ENCODE data around the gene PTPRG. TPM values are rescaled to one million over a fixed set of nuclear protein-coding genes. Genes with fewer than 3 reads are reported as not detected.

The PTPRG gene
- total RNA-seq, 1 donor from 2014 or later = 80.7 TPM

DNA sequence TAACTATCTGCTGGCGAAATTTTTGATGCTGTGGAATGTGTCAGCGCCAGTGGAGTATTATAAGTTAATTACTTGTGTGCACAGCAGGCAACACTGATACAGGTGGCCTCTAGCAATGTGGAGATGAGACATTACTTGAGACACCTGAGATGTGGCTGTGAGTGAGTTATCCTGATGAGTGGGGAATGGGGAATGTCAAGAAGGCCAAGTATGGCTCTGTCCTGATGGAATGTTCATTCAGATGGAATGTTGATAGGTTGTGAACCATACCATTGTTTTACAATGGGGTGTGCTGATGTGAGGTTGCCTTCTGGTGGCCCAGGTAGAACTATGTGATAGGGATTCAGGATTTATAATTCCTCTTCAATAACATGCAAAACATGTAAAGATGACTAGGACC is 404.8 kb downstream of the PTPRG start:
- H3K4me3 Mint-ChIP-seq (ENCODE audit: unreplicated experiment) = no peak overlapping the region
- H3K27ac Mint-ChIP-seq (ENCODE audit: unreplicated experiment) = no peak overlapping the region
- peaks cover 8% of the 10 kb centered on the region for H3K4me1 Mint-ChIP-seq (ENCODE audit: unreplicated experiment)
- no peaks in the 10 kb centered on the region for H3K27me3 Mint-ChIP-seq (ENCODE audit: unreplicated experiment)
- TF ChIP-seq, protein P1, sequence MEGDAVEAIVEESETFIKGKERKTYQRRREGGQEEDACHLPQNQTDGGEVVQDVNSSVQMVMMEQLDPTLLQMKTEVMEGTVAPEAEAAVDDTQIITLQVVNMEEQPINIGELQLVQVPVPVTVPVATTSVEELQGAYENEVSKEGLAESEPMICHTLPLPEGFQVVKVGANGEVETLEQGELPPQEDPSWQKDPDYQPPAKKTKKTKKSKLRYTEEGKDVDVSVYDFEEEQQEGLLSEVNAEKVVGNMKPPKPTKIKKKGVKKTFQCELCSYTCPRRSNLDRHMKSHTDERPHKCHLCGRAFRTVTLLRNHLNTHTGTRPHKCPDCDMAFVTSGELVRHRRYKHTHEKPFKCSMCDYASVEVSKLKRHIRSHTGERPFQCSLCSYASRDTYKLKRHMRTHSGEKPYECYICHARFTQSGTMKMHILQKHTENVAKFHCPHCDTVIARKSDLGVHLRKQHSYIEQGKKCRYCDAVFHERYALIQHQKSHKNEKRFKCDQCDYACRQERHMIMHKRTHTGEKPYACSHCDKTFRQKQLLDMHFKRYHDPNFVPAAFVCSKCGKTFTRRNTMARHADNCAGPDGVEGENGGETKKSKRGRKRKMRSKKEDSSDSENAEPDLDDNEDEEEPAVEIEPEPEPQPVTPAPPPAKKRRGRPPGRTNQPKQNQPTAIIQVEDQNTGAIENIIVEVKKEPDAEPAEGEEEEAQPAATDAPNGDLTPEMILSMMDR (IDR thresholded peaks at IDR 0.05; ENCODE audit: unreplicated experiment) = no peak
- no peaks in the 10 kb centered on the region for H3K36me3 Mint-ChIP-seq (ENCODE audit: low read depth, unreplicated experiment)
- H3K9me3 Mint-ChIP-seq (ENCODE audit: unreplicated experiment) = no peaks in the 10 kb centered on the region
- DNase-seq (ENCODE audit: low spot score) = no peak

GRCh38 chr3:61967019-61967418 is 405.6 kb downstream of the PTPRG start:
- no peaks in the 10 kb centered on the region for H3K9me3 Mint-ChIP-seq (ENCODE audit: unreplicated experiment)
- DNase-seq (ENCODE audit: low spot score) = no peak
- H3K27ac Mint-ChIP-seq (ENCODE audit: unreplicated experiment) = no peak overlapping the region
- no peaks in the 10 kb centered on the region for H3K36me3 Mint-ChIP-seq (ENCODE audit: low read depth, unreplicated experiment)
- H3K4me3 Mint-ChIP-seq (ENCODE audit: unreplicated experiment) = no peak overlapping the region
- TF ChIP-seq, protein P1 (IDR thresholded peaks at IDR 0.05; ENCODE audit: unreplicated experiment) = no peak
- peaks cover 8% of the 10 kb centered on the region for H3K4me1 Mint-ChIP-seq (ENCODE audit: unreplicated experiment)
- no peaks in the 10 kb centered on the region for H3K27me3 Mint-ChIP-seq (ENCODE audit: unreplicated experiment)

GRCh38 chr3:61967937-61968336 is 406.6 kb downstream of the PTPRG start:
- TF ChIP-seq, protein P1 (IDR thresholded peaks at IDR 0.05; ENCODE audit: unreplicated experiment) = no peak
- H3K27me3 Mint-ChIP-seq (ENCODE audit: unreplicated experiment) = no peaks in the 10 kb centered on the region
- peaks cover 8% of the 10 kb centered on the region for H3K4me1 Mint-ChIP-seq (ENCODE audit: unreplicated experiment)
- no peak for DNase-seq (ENCODE audit: low spot score)
- H3K27ac Mint-ChIP-seq (ENCODE audit: unreplicated experiment) = no peak overlapping the region
- H3K4me3 Mint-ChIP-seq (ENCODE audit: unreplicated experiment) = no peak overlapping the region
- no peaks in the 10 kb centered on the region for H3K9me3 Mint-ChIP-seq (ENCODE audit: unreplicated experiment)
- no peaks in the 10 kb centered on the region for H3K36me3 Mint-ChIP-seq (ENCODE audit: low read depth, unreplicated experiment)

GRCh38 chr3:61974662-61975061 is 413.3 kb downstream of the PTPRG start:
- Mint-ChIP-seq H3K27me3 (ENCODE audit: unreplicated experiment) (peaks cover 1% of the 10 kb centered on the region), H3K27ac (ENCODE audit: unreplicated experiment) (no peak overlapping the region), H3K9me3 (ENCODE audit: unreplicated experiment) (no peaks in the 10 kb centered on the region), H3K4me3 (ENCODE audit: unreplicated experiment) (no peak overlapping the region), H3K4me1 (ENCODE audit: unreplicated experiment) (peaks cover 13% of the 10 kb centered on the region), H3K36me3 (ENCODE audit: low read depth, unreplicated experiment) (no peaks in the 10 kb centered on the region)
- no peak for DNase-seq (ENCODE audit: low spot score)
- TF ChIP-seq, protein P1 (IDR thresholded peaks at IDR 0.05; ENCODE audit: unreplicated experiment) = no peak

DNA sequence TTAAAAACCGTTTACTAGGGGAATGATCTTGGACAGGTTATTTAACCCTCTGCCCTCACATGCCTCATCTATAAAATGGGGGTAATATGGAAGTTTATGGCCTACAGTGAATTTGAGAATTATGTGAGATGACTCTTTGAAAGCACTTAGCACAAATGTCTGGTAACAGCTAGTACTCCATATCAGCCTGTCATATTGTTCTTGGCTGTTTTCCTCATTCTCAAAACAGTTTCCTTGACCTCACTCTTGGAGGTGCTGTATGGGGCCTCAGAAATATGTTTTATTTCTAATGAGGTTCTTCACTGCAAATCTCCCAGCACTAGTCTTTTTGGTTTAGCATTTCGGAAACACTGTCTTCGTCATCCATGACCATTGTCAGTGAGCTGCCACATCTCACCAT is 413.8 kb downstream of the PTPRG start:
- H3K27ac Mint-ChIP-seq (ENCODE audit: unreplicated experiment) = no peak overlapping the region
- H3K9me3 Mint-ChIP-seq (ENCODE audit: unreplicated experiment) = no peaks in the 10 kb centered on the region
- TF ChIP-seq, protein P1 (IDR thresholded peaks at IDR 0.05; ENCODE audit: unreplicated experiment) = no peak
- H3K4me3 Mint-ChIP-seq (ENCODE audit: unreplicated experiment) = no peak overlapping the region
- no peak for DNase-seq (ENCODE audit: low spot score)
- no peaks in the 10 kb centered on the region for H3K36me3 Mint-ChIP-seq (ENCODE audit: low read depth, unreplicated experiment)
- H3K27me3 Mint-ChIP-seq (ENCODE audit: unreplicated experiment) = peaks cover 2% of the 10 kb centered on the region
- peaks cover 19% of the 10 kb centered on the region for H3K4me1 Mint-ChIP-seq (ENCODE audit: unreplicated experiment)

All from endothelial cell (in vitro differentiated cells).